Lung microvascular endothelial cell (primary cell): ENCODE data around the gene TTK. TPM values are rescaled to one million over a fixed set of nuclear protein-coding genes. Genes with fewer than 3 reads are reported as not detected.

Experiments used
- DNase-seq, 2 donors: peaks; one replicate each; pipeline versions ENCODE4 v3.0.0 to v3.0.0-alpha.2; 2010; ENCODE audit warnings: low read depth in 2 of 2
- total RNA-seq: library from RNA; depleted of rRNA; stranded (reverse); fragments of >200 nt; gene quantifications from 2 replicates; pipeline ENCODE4 v1.2.1, GENCODE V29; 2014

The TTK gene
- 2.2 and 8.7 TPM in 2 replicates for total RNA-seq

- DNase-seq, result peak; percentile 92 to 94
These were observed at the start of gene TTK for GRCh38 chr6:80004173-80005072. Gene TTK, plus strand, starts transcription at chr6:80004649. Its CDS starts 1,195 bp downstream, at chr6:80005844.

- DNase-seq, result no peak
These were observed 49.6 kb upstream of the TTK start for GRCh38 chr6:79954849-79955248.

DNA sequence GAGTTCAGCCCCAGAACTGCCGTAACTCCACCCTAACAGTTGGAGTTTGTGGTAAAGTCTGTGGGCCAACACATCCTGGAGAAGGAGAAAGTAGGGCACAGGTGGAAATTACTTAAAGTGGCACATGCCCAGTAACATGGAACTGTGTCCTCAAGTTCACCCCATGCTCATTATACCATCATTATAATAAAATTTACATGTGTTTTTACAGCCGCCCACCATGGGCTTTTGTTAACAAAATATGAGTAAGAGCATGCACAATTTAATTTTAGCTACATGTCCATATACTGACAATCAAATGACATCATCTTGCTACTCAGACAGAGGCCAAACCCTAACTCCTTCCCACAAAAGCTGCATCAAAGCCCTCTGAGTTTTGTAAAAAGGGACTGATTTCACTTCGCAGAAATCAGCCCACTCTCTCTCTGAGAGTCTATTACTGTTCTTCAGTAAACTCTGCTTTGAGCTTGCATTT is 39.8 kb upstream of the TTK start:
- DNase-seq, result no peak

- no peak for DNase-seq
These were observed 37.3 kb upstream of the TTK start for GRCh38 chr6:79967178-79967577.

DNA sequence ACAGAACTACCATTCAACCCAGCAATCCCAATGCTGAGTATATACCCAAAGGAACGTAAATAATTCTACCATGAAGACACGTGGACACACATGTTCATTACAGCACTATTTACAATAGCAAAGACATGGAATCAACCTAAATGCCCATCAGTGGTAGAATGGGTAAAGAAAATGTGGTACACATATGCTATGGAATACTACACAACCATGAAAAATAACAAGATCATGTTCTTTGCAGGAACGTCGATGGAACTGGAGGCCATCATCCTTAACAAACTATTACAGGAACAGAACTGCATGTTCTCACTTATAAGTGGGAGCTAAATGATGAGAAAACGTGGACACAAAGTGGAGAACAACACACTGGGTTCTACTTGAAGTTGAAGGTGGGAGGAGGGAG is 34.7 kb upstream of the TTK start:
- no peak for DNase-seq

GRCh38 chr6:79971193-79971592 is 33.3 kb upstream of the TTK start:
- DNase-seq, result no peak

DNA sequence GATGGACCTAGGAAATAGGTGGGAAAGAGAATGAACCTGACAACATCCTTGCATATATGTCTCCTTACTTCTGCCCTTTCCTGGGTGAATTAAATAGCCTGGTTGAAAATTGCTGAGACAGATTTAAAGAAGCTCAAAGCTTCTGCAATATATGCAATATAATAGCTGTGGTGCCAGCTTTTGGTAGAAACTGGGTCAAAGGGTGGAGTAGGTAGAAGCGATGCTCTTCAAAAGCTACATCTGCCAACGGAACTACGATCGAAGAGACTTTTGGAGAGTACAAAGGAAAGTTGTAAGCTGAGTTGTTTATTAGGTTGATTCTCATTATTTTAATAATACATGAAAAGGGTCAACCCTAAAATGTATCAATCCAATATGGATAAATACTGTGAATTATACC is 22.8 kb upstream of the TTK start:
- no peak for DNase-seq

GRCh38 chr6:79984261-79984660 is 20.2 kb upstream of the TTK start:
- DNase-seq, result no peak

- DNase-seq, result no peak
These were observed 19.3 kb upstream of the TTK start for GRCh38 chr6:79985128-79985527.

DNA sequence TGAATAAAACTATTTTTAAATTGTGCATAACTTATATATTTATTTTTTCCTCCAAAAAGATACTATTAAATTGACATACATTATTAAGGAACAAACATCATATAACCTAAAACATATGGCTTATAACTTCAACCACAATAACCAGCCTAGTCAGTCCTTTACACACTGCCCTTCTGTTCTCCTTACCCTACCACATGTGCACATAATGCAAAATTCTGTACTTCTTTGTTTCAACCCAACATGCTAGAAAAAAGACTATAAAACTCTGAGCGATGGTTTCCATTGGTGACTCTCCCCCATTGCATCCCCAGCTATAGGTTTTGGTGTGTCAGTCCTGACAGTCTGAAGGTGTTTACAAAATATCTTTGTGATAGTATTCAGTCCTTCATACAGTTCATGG is 14.8 kb upstream of the TTK start:
- DNase-seq, result no peak

GRCh38 chr6:79993012-79993910 is 11.2 kb upstream of the TTK start:
- no peak for DNase-seq

GRCh38 chr6:79993911-79994309 is 10.5 kb upstream of the TTK start:
- no peak for DNase-seq

DNA sequence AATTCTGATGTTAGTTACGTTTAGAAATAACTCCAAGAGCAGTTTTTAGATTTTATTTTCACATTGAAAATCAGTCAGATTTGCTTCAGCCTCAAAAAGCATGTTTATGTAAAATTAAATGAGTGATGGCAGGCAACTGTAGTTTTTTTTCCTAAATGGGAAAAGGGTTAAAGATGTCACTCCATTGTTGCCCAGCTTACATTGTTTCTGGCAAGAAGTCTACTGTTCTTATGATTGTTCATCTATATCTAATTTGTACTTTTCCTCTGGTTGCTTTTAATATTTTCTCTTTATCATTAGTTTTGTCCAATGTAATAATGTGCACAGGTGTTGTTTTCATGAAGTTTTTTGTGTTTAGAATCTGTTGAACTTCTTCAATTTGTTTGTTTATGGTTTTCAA is 6.7 kb upstream of the TTK start:
- no peak for DNase-seq

GRCh38 chr6:80001337-80001736 is 3.1 kb upstream of the TTK start:
- no peak for DNase-seq

GRCh38 chr6:80003826-80004172 is 650 bp upstream of the TTK start:
- DNase-seq, result no peak

- no peak for DNase-seq
These were observed 957 bp downstream of the TTK start for GRCh38 chr6:80005406-80005805.

DNA sequence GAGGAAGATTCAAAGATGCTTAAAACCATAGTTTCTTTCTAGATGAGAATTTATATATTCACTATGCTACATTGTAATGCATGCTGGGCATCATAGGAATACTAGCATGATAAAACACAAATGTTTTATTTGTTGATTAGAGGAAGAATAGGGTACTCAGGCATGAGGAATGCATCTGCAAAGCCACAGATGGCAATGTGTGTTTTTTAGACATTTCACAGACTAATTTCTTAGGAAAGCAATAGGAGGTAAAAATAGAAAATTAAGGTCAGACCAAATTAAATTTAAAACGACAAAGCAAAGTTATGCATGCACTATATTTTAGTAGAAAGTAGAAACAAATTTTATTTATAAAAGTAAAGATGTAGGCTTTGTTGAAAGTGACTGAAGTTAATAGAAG is 2.1 kb downstream of the TTK start:
- no peak for DNase-seq

DNA sequence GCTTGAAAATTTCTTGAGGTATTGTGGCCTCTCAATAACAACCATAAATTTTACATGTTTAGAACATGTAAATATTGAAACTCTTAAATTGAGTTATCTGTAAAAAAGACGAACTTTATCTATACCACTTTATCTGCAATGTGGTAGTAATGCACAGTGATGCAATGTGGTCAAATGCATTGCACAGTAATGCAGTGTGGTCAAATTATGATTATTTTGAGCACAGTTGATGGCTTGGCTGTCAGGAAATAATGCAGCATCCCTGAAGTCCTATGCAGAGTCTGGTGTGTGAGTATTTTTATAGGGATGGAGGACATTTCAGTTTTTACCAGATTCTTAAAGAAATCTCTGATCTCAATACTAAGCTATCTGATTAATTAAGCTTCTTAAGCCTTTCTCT is 5.1 kb downstream of the TTK start:
- no peak for DNase-seq

DNA sequence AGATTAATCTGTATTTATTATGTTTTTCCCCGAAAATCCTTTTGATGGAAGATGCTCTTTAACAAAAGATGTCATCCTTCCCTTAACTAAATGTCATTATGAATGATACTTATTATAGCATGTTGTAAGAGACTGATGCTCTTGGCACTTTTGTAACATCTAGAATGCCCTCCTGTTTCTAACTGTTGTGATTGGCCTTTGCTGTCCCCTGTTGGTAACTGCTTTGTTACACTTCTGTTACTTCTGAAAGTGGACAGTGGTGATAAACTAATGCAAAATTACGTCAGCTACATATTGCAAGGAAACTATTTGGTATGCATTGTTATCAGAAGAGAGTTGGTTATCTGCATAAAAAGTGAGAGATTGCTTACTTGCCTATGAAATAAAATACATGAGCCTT is 5.8 kb downstream of the TTK start:
- DNase-seq, result peak in 1 of 2 donors; percentile 2

DNA sequence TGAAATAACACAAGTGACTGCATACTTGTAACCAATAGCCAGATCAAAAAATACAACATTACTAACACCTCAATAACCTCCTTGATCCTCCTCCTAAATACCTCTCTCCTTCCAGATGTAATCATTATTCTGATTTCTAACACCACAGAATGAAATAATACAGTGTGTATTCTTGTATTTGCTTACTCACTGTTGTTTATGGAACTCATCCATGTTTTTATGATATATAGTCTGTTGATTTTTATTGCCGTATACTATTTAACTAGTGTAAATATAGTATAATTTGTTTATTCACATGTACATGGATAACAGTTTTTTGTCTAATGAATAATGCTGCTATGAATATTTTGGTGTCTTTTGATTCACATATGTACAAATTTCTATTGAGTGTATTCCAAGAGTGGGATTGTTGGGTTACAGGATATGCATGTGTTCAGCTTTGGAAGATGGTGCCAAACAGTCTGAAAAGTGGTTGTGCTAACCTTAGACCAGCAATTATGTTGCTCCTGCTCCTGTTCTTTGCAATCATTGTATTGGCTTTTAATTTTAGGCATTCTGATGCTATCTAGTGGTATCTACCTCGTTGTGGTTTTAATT is 11.5 kb downstream of the TTK start:
- DNase-seq, result no peak

DNA sequence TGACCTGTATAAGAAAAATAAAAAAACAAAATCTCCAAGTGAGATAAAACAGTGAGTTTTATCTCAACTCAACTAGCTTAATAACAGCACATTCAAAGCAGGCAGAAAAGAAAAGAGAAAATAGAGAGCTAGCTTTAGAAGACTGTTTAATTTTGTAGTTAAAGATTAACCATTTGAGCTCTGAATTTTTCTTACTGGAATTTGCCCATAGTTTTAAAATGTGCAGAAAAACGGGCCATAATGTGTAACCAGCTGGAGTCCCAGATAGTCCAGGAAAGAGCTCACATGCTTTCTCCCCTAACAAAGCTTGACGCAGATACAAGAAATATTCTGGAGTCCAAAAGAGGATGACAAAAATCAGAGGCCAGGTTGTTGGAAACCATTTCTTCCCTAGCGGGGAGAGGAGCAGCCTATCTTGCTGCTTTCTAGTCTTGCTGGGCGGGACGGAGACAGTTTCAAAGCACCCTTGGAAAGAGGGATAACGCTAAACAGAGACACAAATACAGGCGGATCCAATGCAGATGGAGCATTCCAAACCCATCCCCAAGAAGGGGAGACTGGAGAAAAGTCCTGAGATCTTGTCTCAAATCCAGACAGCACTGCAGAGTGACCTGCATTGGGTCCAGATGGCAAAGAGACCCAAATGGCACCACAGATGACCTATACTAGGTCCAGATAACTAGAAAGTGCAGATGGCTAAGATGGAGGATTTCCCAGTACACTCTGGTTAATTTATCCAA is 16.1 kb downstream of the TTK start:
- DNase-seq, result no peak
